Measurements from ENCODE around the gene PIPOX.
"Not testable (repeated sequence)": the region's sequence is repeated elsewhere in the genome, so short reads cannot be mapped to it uniquely, and the experiment has no call there.

DNA sequence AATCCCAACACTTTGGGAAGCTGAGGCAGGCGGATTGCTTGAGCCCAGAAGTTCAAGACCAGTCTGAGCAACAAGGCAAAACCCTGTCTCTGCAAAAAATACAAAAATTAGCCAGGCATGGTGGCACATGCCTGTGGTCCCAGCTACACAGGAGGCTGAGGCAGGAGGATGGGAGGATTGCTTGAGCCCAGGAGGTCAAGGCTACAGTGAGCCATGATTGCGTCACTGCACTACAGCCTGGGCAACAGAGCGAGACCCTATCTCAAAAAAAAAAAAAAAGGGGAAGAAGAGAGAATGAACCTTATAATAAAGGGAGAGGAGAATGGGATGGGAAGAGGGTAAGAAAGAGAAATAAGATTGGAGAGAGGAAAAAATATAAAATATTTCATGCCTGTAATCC, 45.8 kb downstream of the PIPOX start:
- not testable (repeated sequence) for TF ChIP-seq FOXM1 (IDR thresholded peaks at IDR 0.05; ENCODE audit: borderline replicate concordance); LEF1 (IDR thresholded peaks at IDR 0.05; ENCODE audit: borderline replicate concordance); L3MBTL2 (conservative IDR thresholded peaks at IDR 0.05); CTBP1 (IDR thresholded peaks at IDR 0.05; ENCODE audit: borderline replicate concordance); FOXK2 (IDR thresholded peaks at IDR 0.05); TARDBP (IDR thresholded peaks at IDR 0.05); ARNT (IDR thresholded peaks at IDR 0.05); ELF4 (IDR thresholded peaks at IDR 0.05); NFRKB (IDR thresholded peaks at IDR 0.05); HDGF (IDR thresholded peaks at IDR 0.05; ENCODE audit: borderline replicate concordance); SUZ12 (IDR thresholded peaks at IDR 0.05); SP1 (IDR thresholded peaks at IDR 0.05); PKNOX1 (IDR thresholded peaks at IDR 0.05); ZNF384 (IDR thresholded peaks at IDR 0.05)

All from HEK293T (cell line).